Stimulated activated memory B cell treated with anti-CD40 and anti-IgM and Interleukin-4, amounts not matched to agents 10 μg/mL and 1 μg/mL and 100 μg/mL, for 72 hours (primary cell): Measurements from ENCODE around the gene PDE1A.
A peak's percentile ranks its signal among the peaks of the same experiment; 100 is the strongest.
"Not testable (repeated sequence)": the region's sequence is repeated elsewhere in the genome, so short reads cannot be mapped to it uniquely, and the experiment has no call there.

Experiments
- ATAC-seq: fragments of 150-1000 bp; cut with Tn5 transposase; 2 replicates; pipeline ENCODE4 v1.10.0; 2021
- H3K27ac Mint-ChIP-seq: one replicate; pipeline ENCODE4 v1.8.0; 2022; ENCODE audit warnings: mild to moderate bottlenecking, mixed read lengths
- H3K27me3 Mint-ChIP-seq: one replicate; pipeline ENCODE4 v1.8.0; 2022; ENCODE audit warnings: mixed read lengths
- H3K36me3 Mint-ChIP-seq: one replicate; pipeline ENCODE4 v1.8.0; 2022; ENCODE audit warnings: mixed read lengths
- H3K4me1 Mint-ChIP-seq: one replicate; pipeline ENCODE4 v1.8.0; 2022; ENCODE audit warnings: mixed read lengths
- H3K4me3 Mint-ChIP-seq: one replicate; pipeline ENCODE4 v1.8.0; 2022; ENCODE audit warnings: mild to moderate bottlenecking, moderate library complexity, mixed read lengths
- H3K9me3 Mint-ChIP-seq: one replicate; pipeline ENCODE4 v1.8.0; 2022; ENCODE audit warnings: mixed read lengths

PDE1A gene

DNA sequence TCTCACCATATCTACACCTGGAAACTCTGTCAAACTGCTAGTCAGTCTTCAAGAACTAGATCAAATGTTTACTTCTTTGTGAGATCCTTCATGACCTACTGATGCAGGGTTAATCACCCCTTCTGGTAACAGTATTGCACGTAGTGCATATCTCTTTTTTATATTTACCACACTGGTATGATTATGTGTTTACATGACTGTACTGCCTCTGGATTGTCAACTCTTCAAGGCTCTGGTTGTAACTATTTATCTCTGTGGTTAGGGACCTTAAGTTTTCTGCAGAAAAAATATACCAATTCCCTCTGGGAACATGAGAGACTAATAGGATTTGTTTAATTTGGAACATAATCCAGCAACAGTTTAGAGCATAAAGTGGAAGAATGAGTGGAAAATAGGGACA lies 135.5 kb downstream of the PDE1A start:
- Mint-ChIP-seq H3K36me3 (no peaks in the 10 kb centered on the region), H3K27me3 (no peaks in the 10 kb centered on the region), H3K27ac (no peak overlapping the region), H3K4me1 (no peaks in the 10 kb centered on the region), H3K9me3 (peaks cover 3% of the 10 kb centered on the region), H3K4me3 (no peak overlapping the region)
- no peak for ATAC-seq

DNA sequence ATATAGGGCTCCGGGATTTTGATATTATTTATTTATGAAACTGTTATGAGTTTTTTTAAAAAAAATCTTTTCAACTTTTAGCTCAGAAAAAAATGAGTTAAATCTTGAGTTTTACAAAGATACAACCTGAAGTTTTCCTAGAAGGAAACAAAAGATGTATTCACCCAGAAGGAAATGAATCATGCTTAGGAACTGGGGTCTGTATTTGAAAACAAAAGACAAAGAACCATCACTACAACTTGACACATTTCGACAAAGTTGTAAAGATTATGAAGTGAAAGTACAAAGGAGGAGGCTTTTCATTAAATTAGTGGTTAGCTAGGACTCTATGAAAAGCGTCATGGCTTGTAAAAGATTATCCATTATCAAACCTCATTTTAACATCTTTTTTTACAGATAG lies 143.3 kb downstream of the PDE1A start:
- Mint-ChIP-seq H3K27ac (no peak overlapping the region), H3K4me3 (no peak overlapping the region), H3K9me3 (peaks cover 3% of the 10 kb centered on the region), H3K27me3 (no peaks in the 10 kb centered on the region), H3K36me3 (no peaks in the 10 kb centered on the region), H3K4me1 (no peaks in the 10 kb centered on the region)
- ATAC-seq, result no peak

DNA sequence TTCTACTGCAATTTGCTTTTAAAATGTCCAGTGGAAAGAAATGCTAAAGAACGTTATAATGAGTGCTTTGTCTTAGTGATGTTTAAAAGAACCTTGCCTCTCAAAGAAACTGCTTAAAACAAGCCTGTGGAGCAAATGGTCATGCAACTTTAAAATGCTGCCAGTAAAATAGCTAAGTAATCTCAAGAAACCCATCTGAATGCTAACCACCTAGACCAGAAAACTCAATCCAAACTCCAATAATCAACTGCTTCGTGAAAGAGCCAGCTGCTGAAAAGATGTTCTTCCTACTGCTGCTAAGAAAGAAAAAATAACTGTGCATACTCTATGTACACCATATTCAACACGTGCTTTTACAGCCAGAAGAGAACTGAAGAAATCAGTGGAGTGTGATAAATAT lies 145.6 kb downstream of the PDE1A start:
- Mint-ChIP-seq H3K27me3 (no peaks in the 10 kb centered on the region), H3K4me3 (no peak overlapping the region), H3K27ac (no peak overlapping the region), H3K4me1 (no peaks in the 10 kb centered on the region), H3K36me3 (no peaks in the 10 kb centered on the region), H3K9me3 (peaks cover 4% of the 10 kb centered on the region)
- no peak for ATAC-seq

DNA sequence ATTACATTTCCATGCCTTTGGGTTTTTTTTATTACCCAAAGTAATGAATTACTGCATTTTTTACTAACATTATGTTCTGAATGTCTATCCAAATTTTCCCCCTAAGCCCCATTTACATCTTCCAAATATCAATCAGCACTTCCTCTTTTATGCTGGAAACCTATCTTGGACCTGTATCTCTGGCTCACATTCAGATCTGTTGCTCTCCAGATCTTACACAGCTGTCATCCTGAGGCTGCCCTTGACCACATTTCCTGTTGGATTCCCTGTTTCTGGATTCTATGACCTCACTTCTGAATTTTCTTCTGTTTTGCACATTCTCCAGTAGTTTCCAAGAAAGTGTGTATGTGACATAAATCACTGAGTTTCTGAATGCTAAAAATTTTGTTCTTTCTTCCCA lies 146.7 kb downstream of the PDE1A start:
- Mint-ChIP-seq H3K4me3 (no peak overlapping the region), H3K4me1 (no peaks in the 10 kb centered on the region), H3K27ac (no peak overlapping the region), H3K27me3 (no peaks in the 10 kb centered on the region), H3K36me3 (no peaks in the 10 kb centered on the region), H3K9me3 (peaks cover 6% of the 10 kb centered on the region)
- ATAC-seq, result no peak

DNA sequence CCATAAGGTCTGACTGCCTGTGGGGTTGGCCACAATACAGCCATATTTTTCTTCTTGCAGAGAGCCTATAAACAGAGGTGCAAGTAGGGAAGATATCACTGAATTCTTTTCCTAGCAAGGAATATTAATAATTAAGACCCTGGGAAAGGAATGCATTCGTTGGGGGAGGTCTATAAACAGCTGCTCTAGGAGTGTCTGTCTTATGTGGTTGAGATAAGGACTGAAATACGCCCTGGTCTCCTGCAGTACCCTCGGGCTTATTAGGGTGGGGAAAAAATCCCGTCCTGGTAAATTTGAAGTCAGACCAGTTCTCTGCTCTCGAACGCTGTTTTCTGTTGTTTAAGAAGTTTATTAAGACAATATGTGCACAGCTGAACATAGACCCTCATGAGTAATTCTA lies 150.2 kb downstream of the PDE1A start:
- H3K4me3 Mint-ChIP-seq, H3K4me1 Mint-ChIP-seq, H3K36me3 Mint-ChIP-seq, H3K27me3 Mint-ChIP-seq, H3K9me3 Mint-ChIP-seq, H3K27ac Mint-ChIP-seq, ATAC-seq: not testable (repeated sequence)

DNA sequence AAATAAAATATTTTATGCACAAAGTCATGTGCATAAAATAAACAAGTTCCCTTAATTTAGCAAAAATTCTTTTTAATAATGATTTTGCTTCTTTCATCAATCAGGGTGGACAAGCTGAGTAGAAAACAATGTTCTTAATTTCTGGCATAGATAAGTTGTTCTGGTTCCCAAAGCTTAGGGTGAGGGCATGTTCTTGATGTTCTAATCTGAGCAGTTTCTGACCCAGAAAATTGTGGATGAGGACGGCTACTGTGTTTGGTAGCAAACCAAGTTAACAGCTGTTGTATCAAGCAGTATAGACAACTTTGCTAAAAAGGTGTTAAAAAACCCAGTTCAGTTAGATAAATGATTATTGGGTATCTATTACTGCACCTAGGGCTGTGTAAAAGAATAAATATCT lies 158.9 kb downstream of the PDE1A start:
- Mint-ChIP-seq H3K9me3 (no peaks in the 10 kb centered on the region), H3K4me1 (no peaks in the 10 kb centered on the region), H3K4me3 (no peak overlapping the region), H3K27me3 (no peaks in the 10 kb centered on the region), H3K36me3 (no peaks in the 10 kb centered on the region), H3K27ac (no peak overlapping the region)
- ATAC-seq, result no peak

DNA sequence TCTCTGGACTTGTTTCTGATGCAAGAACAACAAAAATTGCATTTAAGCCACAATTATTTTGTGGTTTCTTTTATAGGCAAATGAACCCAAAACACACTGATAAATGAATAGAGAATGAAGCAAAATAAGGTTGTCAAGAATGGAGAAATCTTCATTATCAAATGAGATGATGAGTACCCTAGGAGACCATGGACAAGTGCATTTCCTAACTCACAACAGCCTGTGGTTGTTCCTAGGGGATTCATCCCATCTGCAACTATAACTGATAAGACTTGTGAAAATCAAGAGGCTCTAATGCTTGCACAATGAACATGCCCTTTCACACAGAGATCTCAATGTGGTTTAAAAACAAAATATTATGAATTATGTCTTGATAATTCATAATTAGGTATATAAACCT lies 159.9 kb downstream of the PDE1A start:
- Mint-ChIP-seq H3K27me3 (no peaks in the 10 kb centered on the region), H3K9me3 (no peaks in the 10 kb centered on the region), H3K36me3 (no peaks in the 10 kb centered on the region), H3K27ac (no peak overlapping the region), H3K4me3 (no peak overlapping the region), H3K4me1 (no peaks in the 10 kb centered on the region)
- ATAC-seq, result no peak

DNA sequence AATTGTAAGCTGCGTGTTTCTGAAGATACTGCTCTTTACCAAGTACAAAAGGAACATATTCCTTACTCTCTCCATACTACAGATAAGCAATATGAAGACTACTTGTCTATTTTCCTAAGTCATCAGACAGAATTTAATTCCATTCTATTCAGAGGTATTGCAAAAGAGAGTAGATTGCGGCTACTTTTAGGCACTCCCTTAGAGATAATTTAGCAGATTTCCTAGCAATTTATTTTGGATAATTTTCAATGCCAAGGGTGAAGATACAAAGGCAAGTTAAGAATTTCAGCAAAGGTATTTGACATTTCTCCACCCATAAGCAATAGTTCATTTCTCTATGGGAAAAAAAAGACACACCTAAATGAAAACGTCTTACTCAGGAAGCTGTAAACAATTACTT lies 161.1 kb downstream of the PDE1A start:
- H3K27me3 Mint-ChIP-seq, result no peaks in the 10 kb centered on the region

DNA sequence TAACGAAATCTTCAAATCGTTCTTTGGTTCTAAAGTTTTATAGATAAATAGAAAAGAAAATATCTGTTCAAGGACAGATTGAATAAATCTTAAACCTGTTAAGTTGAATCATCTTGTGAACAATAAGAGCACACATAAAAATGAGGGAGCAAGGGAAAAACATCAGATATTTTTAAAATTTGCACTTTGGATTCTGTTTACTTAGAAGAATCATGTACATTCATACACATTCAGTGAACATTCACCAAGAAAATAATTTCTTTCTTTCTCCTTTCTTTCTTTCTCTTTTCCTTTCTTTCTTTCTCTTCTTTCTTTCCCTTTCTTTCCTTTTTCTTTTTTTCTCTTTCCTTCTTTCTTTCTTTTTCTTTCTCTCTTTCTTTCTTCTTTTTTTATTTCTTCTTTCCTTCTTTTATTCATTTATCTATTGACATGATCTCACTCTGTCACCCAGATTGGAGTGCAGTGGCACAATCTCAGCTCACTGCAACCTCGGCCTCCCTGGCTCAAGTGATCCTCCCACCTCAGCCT lies 164.9 kb downstream of the PDE1A start:
- H3K4me3 Mint-ChIP-seq, result no peak overlapping the region
- no peak for ATAC-seq
- H3K4me1 Mint-ChIP-seq, result no peaks in the 10 kb centered on the region
- H3K27me3 Mint-ChIP-seq, result no peaks in the 10 kb centered on the region
- no peaks in the 10 kb centered on the region for H3K36me3 Mint-ChIP-seq
- no peaks in the 10 kb centered on the region for H3K9me3 Mint-ChIP-seq
- H3K27ac Mint-ChIP-seq, result no peak overlapping the region

More for the DNA sequence above, 161.1 kb downstream of the PDE1A start:
- Mint-ChIP-seq H3K9me3 (no peaks in the 10 kb centered on the region), H3K27ac (no peak overlapping the region), H3K4me1 (no peaks in the 10 kb centered on the region), H3K4me3 (no peak overlapping the region), H3K36me3 (no peaks in the 10 kb centered on the region)
- no peak for ATAC-seq

DNA sequence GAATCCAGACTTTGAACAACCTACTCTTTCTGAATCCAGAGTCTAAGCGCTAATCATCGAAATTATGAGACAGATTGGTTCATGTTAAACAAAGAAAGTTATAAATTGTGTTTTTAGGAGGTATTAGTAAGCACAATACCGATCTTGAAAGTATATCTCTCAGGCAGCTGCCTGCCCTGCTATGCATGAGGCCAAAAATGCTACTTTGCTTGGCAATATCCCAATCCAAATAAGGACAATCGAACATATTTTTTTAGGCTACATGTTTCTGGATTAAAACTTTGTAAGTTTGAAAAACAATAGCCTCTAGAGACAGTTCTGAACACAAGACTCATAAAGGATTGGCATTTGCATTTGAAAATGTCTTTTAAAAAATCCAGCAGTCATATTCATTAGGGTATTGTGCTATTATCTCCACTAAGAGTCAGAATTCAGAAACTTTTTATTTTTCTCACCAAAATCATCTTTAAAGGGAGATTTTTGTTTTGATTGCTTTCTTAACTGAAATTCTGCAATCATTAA lies 167.1 kb downstream of the PDE1A start:
- no peaks in the 10 kb centered on the region for H3K9me3 Mint-ChIP-seq
- no peak for ATAC-seq

DNA sequence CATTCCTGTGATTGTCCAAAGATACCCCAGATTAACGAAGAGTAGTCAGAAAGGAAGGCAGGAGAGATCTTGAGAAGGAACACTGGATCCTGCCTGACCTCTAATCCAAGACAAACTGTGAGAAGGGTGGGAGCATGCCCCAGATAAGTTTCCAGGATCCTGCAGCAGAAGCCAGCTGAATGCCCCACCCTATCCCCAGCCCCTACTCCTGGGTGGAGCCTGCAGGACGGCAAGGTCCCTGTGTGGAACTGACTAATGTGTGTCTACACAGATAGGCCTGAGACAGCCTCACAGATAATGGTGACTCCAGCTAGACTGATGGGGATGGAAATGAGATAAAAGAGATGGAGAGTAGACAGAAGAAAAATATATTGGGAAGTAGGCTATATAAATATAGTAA lies 174.3 kb downstream of the PDE1A start:
- Mint-ChIP-seq H3K36me3 (no peaks in the 10 kb centered on the region), H3K4me3 (no peak overlapping the region), H3K4me1 (no peaks in the 10 kb centered on the region), H3K27me3 (no peaks in the 10 kb centered on the region), H3K27ac (no peak overlapping the region), H3K9me3 (peaks cover 3% of the 10 kb centered on the region)
- ATAC-seq, result no peak

More for the DNA sequence above, 167.1 kb downstream of the PDE1A start:
- H3K27me3 Mint-ChIP-seq, result no peaks in the 10 kb centered on the region
- H3K4me1 Mint-ChIP-seq, result no peaks in the 10 kb centered on the region
- H3K36me3 Mint-ChIP-seq, result no peaks in the 10 kb centered on the region
- H3K4me3 Mint-ChIP-seq, result no peak overlapping the region
- H3K27ac Mint-ChIP-seq, result no peak overlapping the region

DNA sequence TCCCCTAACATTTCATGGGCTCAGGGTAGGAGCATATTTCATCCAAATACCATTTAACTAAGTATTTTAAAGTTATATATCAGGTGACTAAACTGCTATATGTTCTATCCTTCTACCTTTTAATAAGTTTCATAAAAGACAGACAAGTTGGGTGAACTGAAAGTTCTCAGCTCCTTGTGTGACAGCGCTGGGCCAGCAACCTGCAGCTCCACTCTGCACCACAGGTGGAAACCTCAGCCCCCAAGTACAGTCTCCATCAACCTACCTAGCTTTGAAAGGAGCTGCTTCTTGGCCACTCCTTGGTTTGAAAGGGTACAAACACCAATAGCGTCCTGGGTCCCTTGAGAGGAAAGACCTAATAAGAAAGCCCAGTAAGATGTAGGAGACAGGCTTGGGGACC lies 177.9 kb downstream of the PDE1A start:
- no peaks in the 10 kb centered on the region for H3K4me1 Mint-ChIP-seq
- H3K27ac Mint-ChIP-seq, result no peak overlapping the region
- no peak for ATAC-seq
- no peaks in the 10 kb centered on the region for H3K27me3 Mint-ChIP-seq
- no peak overlapping the region for H3K4me3 Mint-ChIP-seq
- no peaks in the 10 kb centered on the region for H3K36me3 Mint-ChIP-seq
- peaks cover 3% of the 10 kb centered on the region for H3K9me3 Mint-ChIP-seq

DNA sequence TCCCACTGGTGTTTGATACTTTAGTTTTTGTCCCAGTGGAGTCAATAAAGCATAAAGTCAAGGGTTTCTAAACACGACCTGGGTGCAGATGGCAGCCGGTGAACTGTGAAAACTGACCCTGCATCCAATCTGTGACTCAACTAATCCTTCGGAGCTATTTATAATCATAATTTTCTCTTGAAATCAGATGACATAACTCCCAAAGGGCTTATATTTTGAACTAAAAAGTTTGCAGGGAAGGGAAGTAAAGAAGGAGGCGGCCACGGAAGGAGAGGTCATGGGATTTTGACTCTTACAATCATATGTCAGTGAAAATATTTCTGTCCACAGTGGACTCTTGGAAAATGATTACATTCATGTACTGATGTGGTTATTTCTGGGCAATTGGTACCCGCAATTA lies 178.5 kb downstream of the PDE1A start:
- no peak overlapping the region for H3K27ac Mint-ChIP-seq
- no peak overlapping the region for H3K4me3 Mint-ChIP-seq
- ATAC-seq, result no peak
- H3K9me3 Mint-ChIP-seq, result peaks cover 3% of the 10 kb centered on the region
- H3K4me1 Mint-ChIP-seq, result no peaks in the 10 kb centered on the region
- no peaks in the 10 kb centered on the region for H3K36me3 Mint-ChIP-seq
- H3K27me3 Mint-ChIP-seq, result no peaks in the 10 kb centered on the region

DNA sequence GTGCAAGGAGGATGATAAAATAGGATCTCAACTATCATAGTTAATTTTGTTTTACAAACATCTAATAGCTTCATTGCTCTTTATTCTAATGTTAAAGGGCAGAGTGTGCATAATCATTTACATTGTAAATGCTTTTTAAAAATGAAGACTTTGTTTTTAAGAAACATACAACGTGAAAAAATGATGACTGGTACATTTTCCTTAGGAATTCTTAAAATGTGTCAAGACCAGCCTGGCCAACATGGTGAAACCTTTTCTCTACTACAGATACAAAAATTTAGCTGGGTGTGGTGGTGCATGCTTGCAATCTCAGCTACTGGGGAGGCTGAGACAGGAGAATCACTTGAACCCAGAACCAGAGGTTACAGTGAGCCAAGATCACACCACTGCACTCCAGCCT lies 179.0 kb downstream of the PDE1A start:
- no peak for ATAC-seq
- Mint-ChIP-seq H3K36me3 (no peaks in the 10 kb centered on the region), H3K27ac (no peak overlapping the region), H3K9me3 (peaks cover 3% of the 10 kb centered on the region), H3K4me3 (no peak overlapping the region), H3K27me3 (no peaks in the 10 kb centered on the region), H3K4me1 (no peaks in the 10 kb centered on the region)

DNA sequence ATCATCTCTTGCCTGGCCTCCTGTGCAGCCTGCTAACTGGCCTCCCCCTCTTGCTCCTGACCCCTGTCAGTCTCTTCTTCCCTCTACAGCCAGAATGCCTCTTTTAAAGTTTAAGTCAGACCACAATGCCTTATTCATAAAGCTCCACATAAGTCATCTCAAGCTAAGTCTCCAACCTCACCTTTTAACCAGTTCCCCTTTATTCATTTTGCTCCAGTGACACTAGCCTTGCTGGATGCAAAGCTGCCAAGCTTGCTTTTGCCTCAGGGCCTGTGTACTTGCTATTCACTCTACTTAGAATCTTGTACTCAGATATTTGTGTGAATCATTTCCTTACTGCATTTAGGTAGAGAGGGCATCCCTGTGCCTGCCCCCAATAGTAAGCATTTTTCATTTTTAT lies 180.9 kb downstream of the PDE1A start:
- H3K4me3 Mint-ChIP-seq, result no peak overlapping the region
- peak; percentile 67 for ATAC-seq
- H3K36me3 Mint-ChIP-seq, result no peaks in the 10 kb centered on the region
- no peaks in the 10 kb centered on the region for H3K9me3 Mint-ChIP-seq
- no peak overlapping the region for H3K27ac Mint-ChIP-seq
- H3K4me1 Mint-ChIP-seq, result peaks cover 3% of the 10 kb centered on the region
- H3K27me3 Mint-ChIP-seq, result no peaks in the 10 kb centered on the region

DNA sequence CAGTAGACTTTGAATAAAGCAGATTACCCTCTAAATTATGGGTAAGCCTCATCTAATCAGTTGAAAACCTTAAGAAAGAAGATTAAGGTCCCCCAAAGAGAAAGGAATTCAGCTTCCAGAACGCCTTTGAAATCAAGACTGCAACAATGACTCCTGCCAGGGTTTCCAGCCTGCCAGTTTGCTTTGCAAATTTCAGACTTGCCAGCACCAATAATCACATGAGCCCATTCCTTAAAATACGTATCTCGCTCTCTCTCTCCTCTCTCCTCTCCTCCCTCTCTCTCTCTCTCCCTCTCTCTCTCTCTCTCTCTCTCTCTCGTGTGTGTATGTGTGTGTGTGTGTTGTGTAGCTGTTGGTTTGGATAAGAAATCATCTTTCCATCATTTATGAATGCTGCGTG lies 184.2 kb downstream of the PDE1A start:
- H3K4me1 Mint-ChIP-seq, result peaks cover 9% of the 10 kb centered on the region
- no peaks in the 10 kb centered on the region for H3K9me3 Mint-ChIP-seq
- no peak for ATAC-seq
- H3K4me3 Mint-ChIP-seq, result no peak overlapping the region
- no peak overlapping the region for H3K27ac Mint-ChIP-seq
- no peaks in the 10 kb centered on the region for H3K36me3 Mint-ChIP-seq
- no peaks in the 10 kb centered on the region for H3K27me3 Mint-ChIP-seq

DNA sequence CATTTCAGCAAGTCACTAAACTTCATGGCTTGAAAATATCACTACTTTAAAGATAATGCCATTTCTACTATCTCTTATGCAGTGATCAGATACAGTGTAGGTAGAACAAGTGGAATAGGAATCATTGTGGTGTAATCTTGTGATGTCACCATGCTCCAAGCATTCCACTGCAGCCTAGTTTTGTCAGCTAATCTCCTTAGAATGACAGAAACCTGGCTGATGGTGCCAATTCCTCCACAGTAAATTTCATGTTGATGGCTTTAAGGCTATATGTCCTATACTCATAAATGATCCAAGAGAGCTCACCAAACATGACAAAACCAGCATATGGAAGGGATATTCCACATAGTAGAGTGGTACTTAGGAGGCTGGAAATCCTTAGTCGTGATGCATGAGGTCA lies 184.9 kb downstream of the PDE1A start:
- Mint-ChIP-seq H3K4me1 (peaks cover 9% of the 10 kb centered on the region), H3K4me3 (no peak overlapping the region), H3K9me3 (no peaks in the 10 kb centered on the region), H3K27ac (no peak overlapping the region), H3K36me3 (no peaks in the 10 kb centered on the region), H3K27me3 (no peaks in the 10 kb centered on the region)
- ATAC-seq, result no peak
